SU-DHL-6 (cell line): ENCODE results near the gene OSCP1.

Experiments used
- EZH2phosphoT487 ChIP-seq: fragments of 200-600 bp; sonication (generic), shearing (Covaris generic); conservative IDR thresholded peaks from 2 replicates; pipeline ENCODE4 v1.6.1; 2018; ENCODE audit warnings: mild to moderate bottlenecking, antibody characterized with exemption, low read length, moderate library complexity, mixed read lengths
- TF ChIP-seq, protein P1 (sequence below): fragments of 200-600 bp; sonication (generic); IDR thresholded peaks from one replicate; pipeline ENCODE4 v1.5.1; 2017; ENCODE audit warnings: antibody characterized with exemption, mild to moderate bottlenecking, low read length, moderate library complexity; ENCODE audit not compliant: insufficient read depth, poor library complexity, severe bottlenecking

GRCh38 chr1:36391271-36391670 lies 59.0 kb downstream of the OSCP1 start:
- TF ChIP-seq, protein P1, sequence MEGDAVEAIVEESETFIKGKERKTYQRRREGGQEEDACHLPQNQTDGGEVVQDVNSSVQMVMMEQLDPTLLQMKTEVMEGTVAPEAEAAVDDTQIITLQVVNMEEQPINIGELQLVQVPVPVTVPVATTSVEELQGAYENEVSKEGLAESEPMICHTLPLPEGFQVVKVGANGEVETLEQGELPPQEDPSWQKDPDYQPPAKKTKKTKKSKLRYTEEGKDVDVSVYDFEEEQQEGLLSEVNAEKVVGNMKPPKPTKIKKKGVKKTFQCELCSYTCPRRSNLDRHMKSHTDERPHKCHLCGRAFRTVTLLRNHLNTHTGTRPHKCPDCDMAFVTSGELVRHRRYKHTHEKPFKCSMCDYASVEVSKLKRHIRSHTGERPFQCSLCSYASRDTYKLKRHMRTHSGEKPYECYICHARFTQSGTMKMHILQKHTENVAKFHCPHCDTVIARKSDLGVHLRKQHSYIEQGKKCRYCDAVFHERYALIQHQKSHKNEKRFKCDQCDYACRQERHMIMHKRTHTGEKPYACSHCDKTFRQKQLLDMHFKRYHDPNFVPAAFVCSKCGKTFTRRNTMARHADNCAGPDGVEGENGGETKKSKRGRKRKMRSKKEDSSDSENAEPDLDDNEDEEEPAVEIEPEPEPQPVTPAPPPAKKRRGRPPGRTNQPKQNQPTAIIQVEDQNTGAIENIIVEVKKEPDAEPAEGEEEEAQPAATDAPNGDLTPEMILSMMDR: no peak
- TF ChIP-seq EZH2phosphoT487: no peak
